HG02938 (cell line): Measurements from ENCODE around the gene PLCB4.

Experiments
- ATAC-seq: cut with Tn5 transposase; IDR thresholded peaks from one replicate; pipeline ENCODE4 v1.9.1; 2021; ENCODE audit warnings: mild to moderate bottlenecking, moderate library complexity; ENCODE audit not compliant: unreplicated experiment

Gene PLCB4

GRCh38 chr20:9059931-9060330 is 9.0 kb upstream of the PLCB4 start:
- ATAC-seq = no peak

DNA sequence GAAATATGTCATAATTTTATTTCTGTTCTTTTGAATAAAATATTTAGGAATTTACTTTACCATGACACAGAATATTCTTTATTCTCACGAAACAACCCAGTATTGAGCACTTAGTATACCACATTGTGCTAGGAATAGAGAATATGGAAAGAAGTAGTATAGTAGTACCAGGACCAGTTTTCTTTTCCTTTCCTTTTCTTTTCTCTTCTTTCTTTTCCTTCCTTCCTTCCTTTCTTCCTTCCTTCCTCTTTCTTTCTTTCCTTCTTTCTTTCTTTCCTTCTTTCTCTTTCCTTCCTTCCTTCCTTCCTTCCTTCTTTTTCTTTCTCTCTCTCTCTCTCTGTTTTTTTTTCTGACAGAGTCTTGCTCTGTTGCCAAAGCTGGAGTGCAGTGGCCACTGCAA is 7.5 kb upstream of the PLCB4 start:
- ATAC-seq = no peak

GRCh38 chr20:9062066-9062465 is 6.8 kb upstream of the PLCB4 start:
- no peak for ATAC-seq

DNA sequence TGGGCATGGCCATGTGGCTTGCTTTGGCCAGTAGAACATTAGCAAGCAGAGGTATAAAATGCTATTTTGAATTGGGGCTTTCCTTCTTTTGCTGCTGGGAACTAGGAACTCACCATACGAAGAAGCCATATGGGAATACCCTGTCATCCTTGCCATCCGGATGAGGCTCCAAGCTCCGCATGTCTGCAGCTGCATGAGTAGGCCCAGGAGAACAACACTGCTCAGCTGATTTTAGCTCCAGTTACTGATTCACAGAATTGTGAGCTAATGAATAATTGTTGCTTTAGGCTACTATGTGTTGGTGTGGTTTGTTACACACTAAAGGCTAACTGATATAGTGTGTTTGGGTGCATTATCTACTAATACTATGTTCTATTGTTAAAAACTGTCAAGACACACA is 2.7 kb upstream of the PLCB4 start:
- ATAC-seq = no peak

- ATAC-seq = no peak
Measured at GRCh38 chr20:9068233-9068801, 570 bp upstream of the PLCB4 start.

GRCh38 chr20:9070304-9070703 is 1.4 kb downstream of the PLCB4 start:
- no peak for ATAC-seq

DNA sequence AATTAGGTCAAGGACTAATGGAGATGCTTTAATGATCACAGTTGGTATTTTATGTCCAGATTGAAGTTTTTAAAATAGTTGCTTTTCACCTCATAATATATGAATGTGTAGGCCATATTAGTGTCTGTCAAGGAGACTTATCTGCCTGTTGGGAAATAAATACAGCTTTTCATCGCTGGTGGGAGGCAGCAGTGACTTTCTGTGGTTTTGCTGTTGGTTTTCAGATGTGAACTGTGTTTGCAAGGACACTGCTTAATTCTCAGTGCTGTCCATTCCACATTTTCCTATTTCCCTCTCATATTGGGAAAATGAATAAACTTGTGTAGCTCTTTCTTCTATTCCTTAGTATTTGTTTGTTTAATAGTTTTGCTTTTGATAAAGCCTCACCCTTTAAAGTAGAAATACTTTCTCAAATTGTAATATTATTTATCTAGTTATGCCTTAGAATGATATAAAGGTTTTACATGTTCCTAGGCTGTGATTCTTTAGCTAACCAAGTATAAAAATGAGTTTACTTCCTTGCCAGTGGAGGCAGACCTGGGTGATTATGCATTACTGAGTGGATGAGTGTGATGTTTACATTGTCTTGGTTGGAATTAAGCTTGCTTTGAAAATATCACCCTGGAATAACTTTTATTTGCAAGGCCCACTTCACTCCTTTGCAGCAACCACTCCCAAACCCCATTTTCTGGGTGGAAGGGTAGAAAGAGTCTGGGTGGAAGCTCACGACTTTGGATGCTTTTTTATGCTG is 3.3 kb downstream of the PLCB4 start:
- ATAC-seq = no peak

DNA sequence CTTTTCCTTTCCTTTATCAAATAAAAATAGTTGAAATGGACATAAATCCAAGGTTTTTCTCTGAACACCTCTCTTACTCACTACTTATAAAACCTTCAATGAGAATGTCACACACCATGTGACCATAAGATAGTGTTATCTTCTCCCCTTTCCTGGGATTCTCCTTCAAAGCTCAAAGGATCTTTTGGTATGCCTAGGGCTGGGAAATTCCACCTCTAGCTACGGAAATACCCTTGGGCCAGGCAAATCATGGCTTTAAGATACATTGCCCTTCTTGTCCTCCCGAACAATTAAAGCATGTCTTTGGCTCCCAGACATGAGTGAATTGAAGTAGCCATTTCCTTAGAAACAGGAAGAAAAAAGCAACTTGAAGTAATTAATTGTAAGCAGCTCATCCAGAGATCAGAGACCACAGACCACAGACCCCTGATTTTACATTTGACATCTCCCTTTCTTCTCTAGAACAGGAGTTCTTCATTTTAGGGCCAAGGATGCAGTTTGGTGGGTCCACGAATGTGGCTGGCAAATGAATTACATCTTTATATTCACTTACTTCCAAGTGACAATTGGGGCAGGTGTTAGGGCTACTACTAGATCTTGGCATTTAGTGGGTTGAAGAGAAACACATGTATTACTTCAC is 4.1 kb downstream of the PLCB4 start:
- no peak for ATAC-seq

GRCh38 chr20:9075264-9076095 is 6.6 kb downstream of the PLCB4 start:
- ATAC-seq = no peak

- ATAC-seq = no peak
Measured at GRCh38 chr20:9076440-9076839, 7.6 kb downstream of the PLCB4 start.

- ATAC-seq = no peak
Measured at GRCh38 chr20:9078826-9079731, 10.2 kb downstream of the PLCB4 start.

DNA sequence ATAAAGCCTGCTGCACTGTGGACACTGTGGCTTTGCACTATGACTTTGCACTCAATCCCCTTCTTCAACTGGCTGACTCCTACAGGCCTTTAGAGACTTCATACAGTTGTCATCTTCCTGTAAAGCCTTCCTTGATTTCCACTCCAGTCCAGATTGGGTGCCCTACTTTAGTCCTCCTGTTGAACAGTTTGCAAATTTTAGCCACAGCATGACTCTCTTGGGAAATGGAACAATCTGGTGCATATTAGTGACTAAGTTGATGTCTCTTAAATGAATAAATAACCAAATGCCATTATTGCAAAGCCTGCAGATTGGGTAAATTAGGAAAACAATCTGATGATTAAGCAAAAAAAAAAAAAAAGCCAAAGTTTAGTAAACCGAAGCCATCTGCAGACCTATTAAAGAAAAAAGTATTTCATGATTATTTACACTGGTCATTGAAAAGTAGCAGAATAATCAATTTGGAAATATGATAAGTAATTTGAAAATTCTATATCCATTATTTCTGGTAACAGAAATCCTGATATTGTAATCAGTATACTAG is 12.6 kb downstream of the PLCB4 start:
- ATAC-seq = no peak

DNA sequence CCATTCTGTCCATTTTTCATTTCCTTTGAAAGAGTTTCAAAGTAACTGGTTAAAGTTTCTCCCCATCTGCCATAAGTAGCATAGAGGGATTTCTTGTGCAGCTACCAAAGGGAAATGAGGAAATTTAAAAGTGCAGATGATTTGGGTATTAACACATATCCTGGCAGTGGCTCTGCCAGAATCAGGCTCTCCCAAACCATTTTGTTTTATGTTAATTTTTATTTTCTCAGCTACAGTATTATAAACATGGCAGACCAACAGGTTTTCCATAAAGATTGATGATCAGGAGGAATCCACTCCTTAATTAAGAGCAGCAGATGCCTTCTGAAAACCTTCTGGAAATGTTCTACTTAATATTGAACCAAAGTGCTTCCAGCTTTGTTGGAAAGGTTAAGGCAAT is 13.9 kb downstream of the PLCB4 start:
- ATAC-seq = no peak

DNA sequence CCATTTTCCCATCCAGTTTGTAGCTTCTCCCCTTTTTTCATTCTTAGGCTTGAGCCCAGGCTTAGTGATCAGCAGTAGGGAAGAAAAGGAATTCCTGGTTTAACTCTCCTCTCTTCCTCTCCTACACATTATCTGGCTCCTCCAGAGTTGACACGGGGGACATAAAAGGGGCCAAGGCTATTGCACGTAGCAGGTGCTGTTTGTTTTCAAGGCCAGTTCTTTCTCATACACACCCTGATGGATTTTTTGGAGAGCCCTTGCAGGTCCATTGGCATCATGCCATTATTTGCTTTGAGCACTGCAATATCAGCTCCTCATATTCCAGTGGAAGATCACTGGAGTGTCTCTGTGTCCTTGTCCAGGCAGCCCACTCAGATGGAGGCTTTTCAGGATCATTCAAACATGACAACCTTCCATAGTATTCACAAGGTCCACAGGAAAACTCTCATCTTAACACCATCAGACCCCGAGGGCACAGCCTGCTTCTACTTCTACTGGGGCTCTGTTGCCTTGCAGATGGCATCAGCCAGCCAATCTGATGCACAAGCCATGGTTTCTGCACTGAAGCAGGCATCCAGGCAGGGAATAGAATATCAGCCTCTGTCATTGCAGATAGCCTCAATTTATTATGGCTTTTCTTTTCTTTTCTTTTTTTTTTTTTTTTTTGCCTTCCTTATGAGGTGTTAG is 18.8 kb downstream of the PLCB4 start:
- ATAC-seq = no peak

- ATAC-seq = no peak
Measured at GRCh38 chr20:9088556-9088955, 19.7 kb downstream of the PLCB4 start.

- no peak for ATAC-seq
Measured at GRCh38 chr20:9092113-9092512, 23.2 kb downstream of the PLCB4 start.

DNA sequence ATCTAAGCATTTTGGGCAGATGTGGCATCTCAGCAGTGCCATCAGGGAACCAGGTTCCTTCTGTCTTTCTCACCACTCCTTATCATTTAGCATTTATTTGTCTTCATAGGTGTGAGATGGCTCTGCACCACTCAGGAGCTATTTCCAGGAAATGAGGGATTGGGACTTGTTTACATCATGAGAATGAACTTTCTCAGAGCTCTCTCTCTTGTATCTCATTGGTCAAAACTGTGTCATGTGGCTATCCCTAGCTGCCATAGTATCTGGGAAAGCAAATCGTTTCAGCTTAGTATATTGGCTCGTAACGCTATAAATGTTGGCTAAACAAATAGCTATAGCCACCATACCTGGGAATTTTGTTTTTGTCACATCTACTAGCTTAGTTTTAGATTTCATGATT is 23.8 kb downstream of the PLCB4 start:
- ATAC-seq = no peak

GRCh38 chr20:9093218-9093957 is 24.5 kb downstream of the PLCB4 start:
- no peak for ATAC-seq

- no peak for ATAC-seq
Measured at GRCh38 chr20:9099372-9099771, 30.5 kb downstream of the PLCB4 start.
